CD14-positive monocyte (primary cell): ENCODE data around the gene EGFLAM. TPM values are rescaled to one million over a fixed set of nuclear protein-coding genes. Genes with fewer than 3 reads are reported as not detected.

Experiments
- DNase-seq, 3 donors: peaks; one replicate each; pipeline ENCODE4 v3.0.0-alpha.2; 2011 to 2022
- H2AFZ ChIP-seq: 2 replicates; pipeline ENCODE4 v1.6.0; 2012; ENCODE audit warnings: mild to moderate bottlenecking, low read depth, low read length, inconsistent platforms; ENCODE audit not compliant: insufficient read depth, poor library complexity, severe bottlenecking
- H3K27ac ChIP-seq, 2 donors: 1 replicate in 1 of 2; 2 replicates in 1 of 2; pipeline ENCODE4 v1.5.1; 2012 to 2013; ENCODE audit warnings: low read length in 2 of 2, control low read depth in 1 of 2, inconsistent platforms in 1 of 2, low read depth in 1 of 2, mild to moderate bottlenecking in 1 of 2
- H3K27me3 ChIP-seq, 2 donors: one replicate each; pipeline versions ENCODE4 v1.6.0 to v1.6.1; 2011 to 2013; ENCODE audit warnings: low read length in 2 of 2; ENCODE audit not compliant: control insufficient read depth in 2 of 2, insufficient read depth in 2 of 2
- H3K36me3 ChIP-seq, 2 donors: replicated peaks in 1 of 2; 1 replicate in 1 of 2; 2 replicates in 1 of 2; pipeline versions ENCODE4 v1.5.1 to v1.6.1; 2012 to 2013; ENCODE audit warnings: low read length in 2 of 2, control low read depth in 1 of 2, inconsistent platforms in 1 of 2, mild to moderate bottlenecking in 1 of 2; ENCODE audit not compliant: insufficient read depth in 2 of 2, control insufficient read depth in 1 of 2
- H3K4me1 ChIP-seq, 2 donors: 1 replicate in 1 of 2; 2 replicates in 1 of 2; pipeline versions ENCODE4 v1.5.1 to v1.6.1; 2012 to 2013; ENCODE audit warnings: low read length in 2 of 2, control low read depth in 1 of 2, inconsistent platforms in 1 of 2, mild to moderate bottlenecking in 1 of 2, moderate library complexity in 1 of 2; ENCODE audit not compliant: insufficient read depth in 2 of 2, control insufficient read depth in 1 of 2
- H3K4me2 ChIP-seq: replicated peaks from 2 replicates; pipeline ENCODE3; 2012; ENCODE audit warnings: low read length, moderate library complexity, mild to moderate bottlenecking; ENCODE audit not compliant: poor library complexity, severe bottlenecking; ENCODE audit errors: extremely low read depth
- H3K4me3 ChIP-seq, 3 experiments: fragments of 200-600 bp in 1 of 3; sonication (generic) in 1 of 3; replicated peaks in 1 of 3; 1 replicate in 2 of 3; 2 replicates in 1 of 3; pipeline ENCODE4 v1.5.1; 2011 to 2013; ENCODE audit warnings: low read length in 3 of 3, mild to moderate bottlenecking in 3 of 3, control low read depth in 2 of 3, low read depth in 2 of 3, inconsistent platforms in 1 of 3, moderate library complexity in 1 of 3
- H3K79me2 ChIP-seq: 2 replicates; pipeline ENCODE4 v1.6.0; 2012; ENCODE audit warnings: mild to moderate bottlenecking, control low read depth, inconsistent platforms, low read length, moderate library complexity; ENCODE audit not compliant: insufficient read depth
- H3K9ac ChIP-seq: 2 replicates; pipeline ENCODE4 v1.6.0; 2017; ENCODE audit warnings: low read length, mild to moderate bottlenecking; ENCODE audit not compliant: insufficient read depth, poor library complexity, severe bottlenecking
- H3K9me3 ChIP-seq, 2 donors: replicated peaks in 1 of 2; 1 replicate in 1 of 2; 2 replicates in 1 of 2; pipeline versions ENCODE4 v1.5.1 to v1.6.1; 2012 to 2013; ENCODE audit warnings: low read length in 2 of 2, control low read depth in 1 of 2; ENCODE audit not compliant: control insufficient read depth in 1 of 2, insufficient read depth in 1 of 2
- H4K20me1 ChIP-seq: 2 replicates; pipeline ENCODE4 v1.6.0; 2012; ENCODE audit warnings: mild to moderate bottlenecking, low read length, control low read depth, moderate library complexity; ENCODE audit not compliant: insufficient read depth
- H3K27ac Mint-ChIP-seq, 7 donors: one replicate each; pipeline ENCODE4 v1.8.0; 2020; ENCODE audit warnings: mild to moderate bottlenecking in 7 of 7, mixed read lengths in 7 of 7, moderate library complexity in 6 of 7, inconsistent platforms in 2 of 7
- H3K27me3 Mint-ChIP-seq, 3 donors: one replicate each; pipeline ENCODE4 v1.8.0; 2021 to 2022; ENCODE audit warnings: low read depth in 3 of 3, mild to moderate bottlenecking in 3 of 3, mixed read lengths in 3 of 3, moderate library complexity in 3 of 3, inconsistent platforms in 1 of 3
- H3K36me3 Mint-ChIP-seq, 2 donors: one replicate each; pipeline ENCODE4 v1.8.0; 2020; ENCODE audit warnings: mixed read lengths in 2 of 2, inconsistent platforms in 1 of 2, mild to moderate bottlenecking in 1 of 2
- H3K4me1 Mint-ChIP-seq: one replicate; pipeline ENCODE4 v1.8.0; 2020; ENCODE audit warnings: mild to moderate bottlenecking, mixed read lengths
- H3K4me3 Mint-ChIP-seq, 2 donors: one replicate each; pipeline ENCODE4 v1.8.0; 2020; ENCODE audit warnings: mild to moderate bottlenecking in 2 of 2, mixed read lengths in 2 of 2, moderate library complexity in 1 of 2
- H3K9me3 Mint-ChIP-seq, 7 donors: one replicate each; pipeline ENCODE4 v1.8.0; 2020 to 2022; ENCODE audit warnings: mixed read lengths in 7 of 7, mild to moderate bottlenecking in 6 of 7, moderate library complexity in 6 of 7, inconsistent platforms in 2 of 7
- CTCF ChIP-seq: fragments of 200-600 bp; IDR thresholded peaks from one replicate; pipeline ENCODE4 v1.8.0; 2022; ENCODE audit warnings: antibody characterized with exemption, mild to moderate bottlenecking
- WGBS: methylation state at CpG from one replicate; pipeline ENCODE4 v1.1.5; 2013; ENCODE audit warnings: missing lambda C conversion rate; ENCODE audit not compliant: insufficient coverage; 5-methylcytosine and 5-hydroxymethylcytosine counted together
- intact Hi-C, 2 donors: fragments of 100-400 bp; cut with micrococcal nuclease; formaldehyde crosslinking; loops; one replicate each; pipeline versions ENCODE4 v1.15.0 to v1.15.1; 2023
- polyA plus RNA-seq, 3 donors: library from polyadenylated mRNA; depleted of rRNA in 1 of 3; unstranded in 2 of 3; stranded (reverse) in 1 of 3; fragments of 300-500 nt in 2 of 3; fragments of >200 nt in 1 of 3; fragmentation: Illumina TruSeq in 2 of 3; gene quantifications; 1 replicate in 2 of 3; 2 replicates in 1 of 3; pipeline ENCODE4 v1.2.3, GENCODE V29; 2012 to 2021

The EGFLAM gene
- polyA plus RNA-seq, 3 donors = not detected

GRCh38 chr5:38417658-38418017, 159.3 kb downstream of the EGFLAM start:
- WGBS = no CpG with 5 or more reads among the region's 5 CpGs
- Histone ChIP-seq H3K4me2 (no peak overlapping the region), H3K27ac (no peak overlapping the region), H3K9ac (no peak overlapping the region), H3K79me2 (no peaks in the 10 kb centered on the region), H3K27me3 (peaks cover 16 to 18% of the 10 kb centered on the region in 2 donors), H3K36me3 (no peaks in the 10 kb centered on the region), H2AFZ (no peak overlapping the region), H4K20me1 (no peaks in the 10 kb centered on the region), H3K9me3 (no peaks in the 10 kb centered on the region), H3K4me1 (no peaks in the 10 kb centered on the region), H3K4me3 (no peak overlapping the region)
- Mint-ChIP-seq H3K27me3 (peaks cover 14 to 33% (median 30%) of the 10 kb centered on the region in 3 donors), H3K27ac (no peak overlapping the region), H3K4me3 (no peak overlapping the region), H3K9me3 (peaks cover 0 to 4% (median 0%) of the 10 kb centered on the region in 7 donors), H3K36me3 (no peaks in the 10 kb centered on the region), H3K4me1 (no peaks in the 10 kb centered on the region)
- no peak for TF ChIP-seq CTCF
- no peak for DNase-seq
- intact Hi-C loops = no loop called here

- no peak for TF ChIP-seq CTCF
- Histone ChIP-seq H3K4me1 (no peaks in the 10 kb centered on the region), H3K36me3 (no peaks in the 10 kb centered on the region), H3K4me2 (no peak overlapping the region), H3K4me3 (no peak overlapping the region), H3K27ac (no peak overlapping the region), H3K9ac (no peak overlapping the region), H4K20me1 (no peaks in the 10 kb centered on the region), H2AFZ (no peak overlapping the region), H3K27me3 (peaks cover 29 to 38% of the 10 kb centered on the region in 2 donors), H3K9me3 (no peaks in the 10 kb centered on the region), H3K79me2 (no peaks in the 10 kb centered on the region)
- no CpG with 5 or more reads among the region's 2 CpGs for WGBS
- no peaks in the 10 kb centered on the region for H3K4me1 Mint-ChIP-seq
- intact Hi-C loops = loop anchor here in 1 of 2 donors (5.0 kb wide), 1 partner anchor 392 kb away; no protein-coding TSS in a partner anchor
- H3K36me3 Mint-ChIP-seq = no peaks in the 10 kb centered on the region
- peaks cover 30 to 52% (median 43%) of the 10 kb centered on the region in 3 donors for H3K27me3 Mint-ChIP-seq
- DNase-seq = no peak
- H3K27ac Mint-ChIP-seq = no peak overlapping the region
- H3K9me3 Mint-ChIP-seq = peaks cover 0 to 2% (median 0%) of the 10 kb centered on the region in 7 donors
- no peak overlapping the region for H3K4me3 Mint-ChIP-seq
Observed at GRCh38 chr5:38420246-38420645, 161.9 kb downstream of the EGFLAM start.
